Activated naive CD4-positive, alpha-beta T cell treated with anti-CD3 and anti-CD28 coated beads, Interleukin-2, amount 50 U/mL, for 24 hours (primary cell): ENCODE measurements around the gene TIMP2.
"Not testable (repeated sequence)": the region's sequence is repeated elsewhere in the genome, so short reads cannot be mapped to it uniquely, and the experiment has no call there.

Experiments used
- H3K27ac Mint-ChIP-seq: one replicate; pipeline ENCODE4 v1.8.0; 2021; ENCODE audit warnings: mild to moderate bottlenecking, mixed read lengths
- H3K27me3 Mint-ChIP-seq: one replicate; pipeline ENCODE4 v1.8.0; 2021; ENCODE audit warnings: mixed read lengths
- H3K36me3 Mint-ChIP-seq: one replicate; pipeline ENCODE4 v1.8.0; 2021; ENCODE audit warnings: mixed read lengths
- H3K4me1 Mint-ChIP-seq: one replicate; pipeline ENCODE4 v1.8.0; 2021; ENCODE audit warnings: mixed read lengths
- H3K4me3 Mint-ChIP-seq: one replicate; pipeline ENCODE4 v1.8.0; 2021; ENCODE audit warnings: mild to moderate bottlenecking, mixed read lengths
- H3K9me3 Mint-ChIP-seq: one replicate; pipeline ENCODE4 v1.8.0; 2021; ENCODE audit warnings: mixed read lengths

TIMP2 gene

DNA sequence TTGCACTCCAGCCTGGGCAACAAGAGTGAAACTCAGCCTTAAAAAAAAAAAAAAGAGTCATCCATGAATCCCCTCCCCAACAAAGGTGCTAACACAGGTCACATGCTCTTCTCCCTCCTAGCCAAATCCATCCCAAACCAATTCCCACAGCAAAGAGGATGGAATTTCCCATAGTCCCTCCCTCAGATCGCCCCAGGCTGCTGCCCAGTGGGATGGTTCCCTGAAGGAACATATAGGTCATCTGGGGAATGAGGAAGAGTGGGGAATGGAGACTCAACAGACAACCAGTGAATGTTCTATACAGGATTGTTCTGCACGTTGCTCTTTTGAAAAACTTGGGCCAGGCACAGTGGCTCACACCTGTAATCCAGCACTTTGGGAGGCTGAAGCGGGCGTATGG is 36.4 kb upstream of the TIMP2 start:
- Mint-ChIP-seq H3K27me3 (no peaks in the 10 kb centered on the region), H3K4me1 (no peaks in the 10 kb centered on the region), H3K27ac (no peak overlapping the region), H3K36me3 (no peaks in the 10 kb centered on the region), H3K9me3 (no peaks in the 10 kb centered on the region), H3K4me3 (no peak overlapping the region)

DNA sequence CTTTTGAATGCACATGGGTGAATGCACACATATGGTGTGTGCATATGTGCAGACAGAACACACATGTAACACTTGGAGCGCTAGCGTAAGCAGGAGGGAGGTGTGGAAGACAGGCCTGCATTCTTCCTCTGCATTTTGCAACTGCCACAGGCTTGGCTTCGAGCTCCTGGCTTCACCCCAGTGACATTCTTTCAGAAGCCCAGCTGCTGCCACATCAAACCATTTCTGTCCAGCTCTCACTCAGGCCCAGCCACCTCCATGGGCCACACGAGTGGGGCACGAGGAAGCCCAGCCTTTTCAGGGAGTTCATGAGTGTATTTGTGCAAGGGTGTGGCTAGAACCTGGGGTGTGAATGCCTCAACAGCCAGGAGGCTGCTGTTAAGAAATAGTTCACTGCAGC is 35.7 kb upstream of the TIMP2 start:
- no peaks in the 10 kb centered on the region for H3K4me1 Mint-ChIP-seq
- no peak overlapping the region for H3K27ac Mint-ChIP-seq
- H3K9me3 Mint-ChIP-seq: no peaks in the 10 kb centered on the region
- no peaks in the 10 kb centered on the region for H3K36me3 Mint-ChIP-seq
- H3K27me3 Mint-ChIP-seq: no peaks in the 10 kb centered on the region
- no peak overlapping the region for H3K4me3 Mint-ChIP-seq

DNA sequence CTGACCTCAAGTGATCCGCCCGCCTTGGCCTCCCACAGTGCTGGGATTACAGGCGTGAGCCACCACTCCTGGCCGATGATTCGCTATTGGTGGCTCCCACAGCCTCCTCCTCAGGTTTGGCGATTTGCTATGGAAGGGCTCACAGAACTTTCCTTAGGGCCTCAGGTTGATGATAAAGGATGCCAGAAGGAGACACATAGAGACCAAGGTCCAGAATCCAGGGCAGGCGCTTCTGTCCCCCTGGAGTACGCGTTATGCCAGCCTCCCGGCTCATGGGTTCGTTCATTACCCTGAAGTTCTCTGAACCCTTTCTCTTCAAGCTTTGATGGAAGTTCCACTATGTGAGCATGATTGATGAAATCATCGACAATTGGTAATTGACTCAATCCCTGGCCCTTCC is 34.6 kb upstream of the TIMP2 start:
- no peaks in the 10 kb centered on the region for H3K9me3 Mint-ChIP-seq
- no peaks in the 10 kb centered on the region for H3K36me3 Mint-ChIP-seq
- H3K4me3 Mint-ChIP-seq: no peak overlapping the region
- no peaks in the 10 kb centered on the region for H3K27me3 Mint-ChIP-seq
- H3K4me1 Mint-ChIP-seq: no peaks in the 10 kb centered on the region
- no peak overlapping the region for H3K27ac Mint-ChIP-seq

DNA sequence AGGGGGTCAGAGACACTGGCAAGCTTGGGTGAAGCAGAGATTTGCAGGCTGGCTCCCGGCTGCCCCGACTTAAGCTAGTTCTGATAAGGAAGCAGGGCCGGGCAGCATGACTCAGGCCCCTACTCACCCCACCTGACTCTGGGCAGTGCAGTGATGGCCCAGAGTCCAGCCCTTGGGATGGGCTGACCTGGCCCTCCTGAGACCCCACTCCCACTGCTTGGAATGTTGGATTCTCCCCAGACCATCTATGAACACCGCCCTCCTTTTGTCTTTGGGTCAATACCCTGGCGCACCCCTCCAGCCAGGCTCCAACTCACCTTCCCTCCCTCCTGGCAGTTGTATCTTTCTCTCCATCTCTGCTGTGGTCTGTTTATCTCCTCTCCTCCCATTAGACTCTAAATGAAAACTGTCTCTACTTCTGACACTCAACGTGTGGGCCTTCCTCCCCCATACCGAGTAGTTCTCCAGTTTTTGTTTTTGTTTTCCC is 33.5 kb upstream of the TIMP2 start:
- H3K9me3 Mint-ChIP-seq: no peaks in the 10 kb centered on the region
- H3K4me1 Mint-ChIP-seq: no peaks in the 10 kb centered on the region
- H3K27me3 Mint-ChIP-seq: no peaks in the 10 kb centered on the region
- H3K36me3 Mint-ChIP-seq: no peaks in the 10 kb centered on the region
- no peak overlapping the region for H3K4me3 Mint-ChIP-seq
- no peak overlapping the region for H3K27ac Mint-ChIP-seq

DNA sequence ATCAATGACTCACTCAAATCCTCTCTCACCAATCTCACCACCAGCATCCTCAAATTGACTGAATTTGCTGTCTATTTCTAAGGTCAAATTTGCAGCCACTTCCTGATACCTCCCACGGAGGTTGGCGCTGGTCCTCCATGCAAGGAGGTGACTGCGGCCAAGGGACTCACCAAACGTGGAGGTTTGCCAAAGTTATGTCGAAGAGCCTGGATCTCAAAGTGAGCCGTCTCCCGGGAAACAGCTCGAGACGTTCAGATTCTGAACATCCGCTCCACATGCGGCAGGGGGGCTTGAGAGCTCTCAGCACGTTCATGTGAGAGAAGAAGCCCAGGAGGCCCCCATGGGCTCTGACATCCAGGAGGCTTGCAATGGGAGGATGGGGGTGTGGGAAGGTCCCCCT is 31.9 kb upstream of the TIMP2 start:
- Mint-ChIP-seq H3K4me1 (no peaks in the 10 kb centered on the region), H3K27ac (no peak overlapping the region), H3K36me3 (no peaks in the 10 kb centered on the region), H3K27me3 (no peaks in the 10 kb centered on the region), H3K4me3 (no peak overlapping the region), H3K9me3 (no peaks in the 10 kb centered on the region)

DNA sequence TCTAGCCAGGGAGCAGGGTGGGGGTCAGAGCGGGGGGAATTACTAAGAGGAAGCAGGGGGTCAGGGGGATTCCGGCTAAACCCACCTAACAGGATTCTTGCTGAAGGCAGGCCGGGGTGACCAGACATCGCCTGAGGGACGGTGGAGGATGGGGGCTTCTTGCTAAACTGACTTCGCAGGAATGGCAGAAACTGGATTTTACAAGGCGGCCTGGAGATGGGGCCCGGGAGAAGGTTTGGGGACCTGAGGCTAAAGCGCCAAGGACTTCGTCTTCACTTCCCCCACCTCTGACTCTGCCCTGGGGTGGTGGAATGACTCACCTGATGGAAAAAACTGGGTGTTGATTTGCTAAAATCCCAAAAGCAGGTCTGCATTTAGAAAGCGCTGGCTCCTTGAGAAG is 31.1 kb upstream of the TIMP2 start:
- Mint-ChIP-seq H3K4me3 (no peak overlapping the region), H3K9me3 (no peaks in the 10 kb centered on the region), H3K36me3 (no peaks in the 10 kb centered on the region), H3K4me1 (no peaks in the 10 kb centered on the region), H3K27ac (no peak overlapping the region), H3K27me3 (no peaks in the 10 kb centered on the region)

DNA sequence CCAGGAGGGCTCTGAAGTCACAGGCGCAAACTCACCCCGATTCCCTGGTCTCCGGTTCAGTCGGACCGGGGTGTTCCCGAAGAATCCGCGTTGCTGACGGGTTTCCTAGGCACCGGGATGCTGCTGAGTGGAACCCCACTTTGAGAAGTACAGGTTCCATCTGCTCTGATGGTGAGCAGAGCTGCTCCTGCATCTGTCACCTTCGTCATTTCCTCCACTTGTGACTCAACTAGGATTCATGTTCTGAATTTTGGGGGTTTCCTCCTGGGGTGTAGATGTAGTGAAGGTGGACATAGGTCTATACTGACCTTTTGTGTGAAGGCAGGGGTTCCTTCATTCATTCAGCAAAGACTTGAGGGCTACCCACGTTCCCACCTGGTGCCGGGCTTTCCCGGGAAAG is 29.5 kb upstream of the TIMP2 start:
- H3K27me3 Mint-ChIP-seq: no peaks in the 10 kb centered on the region
- no peak overlapping the region for H3K4me3 Mint-ChIP-seq
- no peaks in the 10 kb centered on the region for H3K4me1 Mint-ChIP-seq
- H3K27ac Mint-ChIP-seq: no peak overlapping the region
- H3K9me3 Mint-ChIP-seq: no peaks in the 10 kb centered on the region
- no peaks in the 10 kb centered on the region for H3K36me3 Mint-ChIP-seq

DNA sequence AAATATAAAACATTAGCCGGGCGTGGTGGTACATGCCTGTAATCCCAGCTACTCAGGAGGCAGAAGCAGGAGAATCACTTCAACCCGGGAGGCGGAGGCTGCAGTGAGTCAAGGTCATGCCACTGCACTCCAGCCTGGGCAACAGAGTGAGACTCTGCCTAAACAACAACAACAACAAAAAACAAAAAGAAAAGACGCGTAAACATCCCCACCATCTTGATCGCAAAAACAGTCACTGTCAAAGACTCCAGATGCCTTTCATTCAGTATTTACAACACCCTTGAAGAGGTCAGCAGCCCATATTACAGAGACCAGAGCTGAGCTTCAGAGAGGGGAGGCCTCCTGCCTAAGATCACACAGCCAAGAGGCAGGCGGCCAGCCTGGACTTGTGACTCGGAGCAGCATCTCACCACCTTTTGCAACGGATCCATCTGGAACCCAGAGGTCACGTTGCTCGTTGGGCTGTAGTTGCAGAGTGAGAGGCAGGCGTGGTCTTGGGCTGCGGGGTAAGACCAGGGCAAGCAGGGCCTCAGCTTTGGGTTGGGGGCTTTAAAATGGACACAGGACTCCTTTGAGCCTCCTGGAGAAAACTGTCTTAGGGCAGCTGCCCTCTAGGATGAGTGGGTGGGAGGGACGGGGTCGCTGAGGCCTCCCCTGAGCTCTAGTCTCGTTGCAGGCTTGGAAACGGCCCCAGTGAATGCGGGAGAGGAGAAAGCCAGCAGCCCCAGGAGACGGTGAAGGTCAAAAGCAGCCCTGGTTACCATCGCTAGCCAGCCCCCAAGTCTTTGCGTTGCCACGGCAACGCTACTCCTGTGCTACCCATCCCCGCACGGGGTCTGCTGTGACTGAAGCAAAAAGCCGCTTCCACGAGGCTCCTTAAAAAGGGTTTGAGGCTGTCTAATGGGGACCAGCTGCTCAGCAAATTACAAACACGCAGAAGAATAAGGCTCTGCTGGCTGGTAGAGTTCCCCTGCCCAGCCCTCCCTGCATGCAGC is 28.5 kb upstream of the TIMP2 start:
- Mint-ChIP-seq H3K9me3 (no peaks in the 10 kb centered on the region), H3K27me3 (no peaks in the 10 kb centered on the region)

DNA sequence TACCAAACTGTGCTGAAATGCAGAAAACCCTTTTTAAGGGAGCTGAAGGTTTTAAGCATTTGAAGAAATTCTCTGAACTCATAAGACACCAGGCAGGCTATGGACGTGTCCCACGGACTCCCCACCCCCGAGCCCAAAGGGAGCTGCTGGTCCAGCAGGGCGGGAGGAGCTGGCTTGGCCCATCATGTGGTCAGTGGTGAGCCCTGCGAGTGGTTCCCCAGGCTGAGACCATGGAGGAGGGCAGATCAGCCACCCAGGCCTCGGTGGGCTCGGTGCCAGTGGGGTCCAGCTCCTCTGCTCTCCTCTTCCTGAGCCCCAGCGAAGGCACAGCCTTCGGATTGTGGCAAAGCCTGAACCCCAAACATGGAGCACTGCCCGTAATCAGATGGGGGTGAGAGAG is 27.5 kb upstream of the TIMP2 start:
- no peak overlapping the region for H3K27ac Mint-ChIP-seq
- H3K4me3 Mint-ChIP-seq: no peak overlapping the region
- no peaks in the 10 kb centered on the region for H3K9me3 Mint-ChIP-seq
- H3K36me3 Mint-ChIP-seq: no peaks in the 10 kb centered on the region
- H3K27me3 Mint-ChIP-seq: no peaks in the 10 kb centered on the region
- no peaks in the 10 kb centered on the region for H3K4me1 Mint-ChIP-seq

More for the DNA sequence above, 28.5 kb upstream of the TIMP2 start:
- H3K4me1 Mint-ChIP-seq: no peaks in the 10 kb centered on the region
- H3K36me3 Mint-ChIP-seq: no peaks in the 10 kb centered on the region
- no peak overlapping the region for H3K27ac Mint-ChIP-seq
- H3K4me3 Mint-ChIP-seq: no peak overlapping the region

DNA sequence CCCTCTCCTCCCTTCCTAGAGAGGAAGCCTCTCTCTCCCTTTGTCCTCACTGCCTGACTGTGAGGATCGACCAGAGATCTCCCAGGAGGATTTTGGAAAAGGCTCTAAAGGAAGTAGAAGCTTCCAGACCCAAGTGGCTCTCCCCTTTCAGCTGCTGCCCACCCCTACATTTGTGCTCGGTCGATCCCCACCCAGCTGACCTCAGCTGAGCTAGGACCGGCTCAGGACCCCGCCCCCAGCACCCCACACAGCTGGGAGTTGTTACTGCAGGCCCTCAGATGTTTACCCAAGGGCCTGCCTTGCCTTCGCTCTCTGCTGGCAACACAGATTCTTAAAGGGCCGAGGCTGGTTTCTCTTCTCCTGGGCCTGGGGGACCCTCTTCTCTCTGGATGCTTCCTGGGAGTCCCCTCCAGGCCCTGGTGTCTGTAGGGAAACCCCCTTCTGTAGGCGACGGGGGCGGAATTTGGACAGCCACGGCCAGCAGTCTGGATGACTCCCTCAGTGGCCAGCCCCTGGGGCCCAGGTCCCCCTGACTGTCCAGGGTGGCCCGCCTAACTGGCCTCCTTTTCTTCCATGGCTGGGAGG is 26.9 kb upstream of the TIMP2 start:
- Mint-ChIP-seq H3K4me3 (no peak overlapping the region), H3K27me3 (no peaks in the 10 kb centered on the region), H3K9me3 (no peaks in the 10 kb centered on the region), H3K4me1 (no peaks in the 10 kb centered on the region), H3K27ac (no peak overlapping the region), H3K36me3 (no peaks in the 10 kb centered on the region)

DNA sequence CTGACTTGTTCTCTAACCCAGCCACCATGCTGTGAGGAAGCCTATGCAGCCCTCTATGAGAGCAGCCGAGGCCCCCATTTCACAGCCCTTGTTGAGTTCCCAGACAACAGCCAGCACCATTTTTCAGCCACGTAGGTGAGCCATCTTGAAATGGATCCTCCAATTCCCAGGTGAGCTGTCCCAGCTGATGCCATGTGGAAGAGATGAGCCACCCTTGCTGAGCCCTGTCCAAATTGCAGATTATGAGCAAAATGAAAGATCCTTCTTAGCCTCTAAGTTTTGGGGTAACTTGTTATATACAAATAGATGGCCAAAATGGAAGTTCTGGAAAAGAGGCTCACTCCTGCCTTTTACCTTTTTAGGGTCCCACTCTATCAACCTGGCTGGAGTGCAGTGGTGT is 25.7 kb upstream of the TIMP2 start:
- Mint-ChIP-seq H3K4me1 (no peaks in the 10 kb centered on the region), H3K4me3 (no peak overlapping the region), H3K36me3 (no peaks in the 10 kb centered on the region), H3K9me3 (no peaks in the 10 kb centered on the region), H3K27me3 (peaks cover 1% of the 10 kb centered on the region), H3K27ac (no peak overlapping the region)

DNA sequence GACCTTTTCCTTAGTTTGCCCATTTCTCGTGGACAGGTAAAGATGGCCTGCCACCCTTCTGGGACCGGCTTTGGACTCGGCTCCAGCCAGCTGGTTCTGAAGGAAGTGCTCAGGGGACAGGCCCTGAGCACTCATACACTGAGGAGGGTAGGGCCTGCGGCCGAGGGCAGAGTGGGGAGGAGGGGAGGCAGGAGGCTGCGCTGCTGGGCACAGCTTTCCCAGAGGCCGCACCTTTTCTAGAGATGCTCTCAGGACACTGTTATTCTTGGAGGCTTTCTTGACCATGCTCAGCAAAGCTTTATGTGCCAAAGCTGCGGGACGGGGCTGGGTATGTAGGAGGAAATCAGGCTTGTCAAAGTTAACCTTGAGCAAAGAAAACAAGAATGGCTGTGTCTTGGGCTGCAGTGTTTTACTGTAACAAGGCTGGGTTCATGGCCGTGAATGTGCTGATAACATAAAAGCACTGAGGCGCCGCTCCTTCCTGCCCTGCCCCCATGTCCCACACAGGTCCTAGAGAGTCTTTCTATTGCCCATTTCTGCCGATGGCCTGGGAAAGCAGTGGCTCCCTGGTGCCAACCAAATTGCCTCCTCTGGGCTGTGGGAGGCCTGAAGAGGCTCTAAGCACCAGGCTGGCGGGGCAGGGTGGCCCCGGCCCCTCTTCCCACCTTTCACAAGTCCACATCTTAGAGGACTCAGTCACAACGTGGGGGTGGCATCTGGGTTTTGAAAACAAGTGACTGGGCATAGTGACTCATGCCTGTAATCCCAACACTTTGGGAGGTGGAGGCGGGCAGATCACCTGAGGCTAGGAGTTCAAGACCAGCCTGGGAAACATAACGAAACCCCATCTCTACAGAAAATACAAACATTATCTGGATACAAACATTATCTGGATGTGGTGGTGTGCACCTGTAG is 22.3 kb upstream of the TIMP2 start:
- Mint-ChIP-seq H3K9me3 (no peaks in the 10 kb centered on the region), H3K4me1 (no peaks in the 10 kb centered on the region), H3K27me3 (peaks cover 1% of the 10 kb centered on the region), H3K36me3 (no peaks in the 10 kb centered on the region), H3K27ac (no peak overlapping the region), H3K4me3 (no peak overlapping the region)

DNA sequence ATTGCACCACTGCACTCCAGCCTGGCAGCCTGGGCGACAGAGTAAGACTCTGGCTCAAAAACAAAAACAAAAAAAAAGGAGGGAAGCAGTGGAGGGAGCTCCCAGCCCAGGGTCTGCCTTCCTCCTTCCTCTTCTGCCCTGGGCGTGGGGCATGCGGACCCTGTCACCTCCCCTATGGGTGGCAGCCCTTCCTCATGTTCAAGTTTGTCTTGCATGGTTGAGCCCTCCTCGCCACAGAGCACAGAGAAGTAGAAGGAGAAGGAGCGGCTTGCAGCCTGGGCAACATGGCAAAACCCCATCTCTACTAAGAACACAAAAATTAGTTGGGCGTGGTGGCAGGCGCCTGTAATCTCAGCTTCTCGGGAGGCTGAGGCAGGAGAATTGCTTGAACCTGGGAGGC is 21.4 kb upstream of the TIMP2 start:
- H3K9me3 Mint-ChIP-seq: no peaks in the 10 kb centered on the region
- H3K4me3 Mint-ChIP-seq: no peak overlapping the region
- no peak overlapping the region for H3K27ac Mint-ChIP-seq
- no peaks in the 10 kb centered on the region for H3K36me3 Mint-ChIP-seq
- no peaks in the 10 kb centered on the region for H3K4me1 Mint-ChIP-seq
- peaks cover 1% of the 10 kb centered on the region for H3K27me3 Mint-ChIP-seq

DNA sequence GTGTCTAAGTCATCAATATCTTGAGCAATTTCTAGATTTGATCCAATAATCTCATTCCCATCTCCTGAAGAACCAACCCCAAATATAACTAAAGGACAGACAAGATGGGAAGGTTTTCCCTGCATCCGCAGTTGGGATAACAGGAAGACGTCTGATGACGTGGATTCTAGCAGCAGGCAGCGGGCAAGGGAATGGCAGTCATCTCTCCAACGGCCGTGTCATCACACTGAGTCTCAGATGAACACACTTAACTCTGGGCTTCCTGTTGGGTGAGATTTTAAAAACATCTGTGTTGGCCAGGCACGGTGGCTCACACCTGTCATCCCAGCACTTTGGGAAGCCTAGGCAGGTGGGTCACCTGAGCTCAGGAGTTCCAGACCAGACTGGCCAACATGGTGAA is 20.9 kb upstream of the TIMP2 start:
- Mint-ChIP-seq H3K4me3 (no peak overlapping the region), H3K36me3 (no peaks in the 10 kb centered on the region), H3K9me3 (no peaks in the 10 kb centered on the region), H3K4me1 (no peaks in the 10 kb centered on the region), H3K27ac (no peak overlapping the region), H3K27me3 (peaks cover 1% of the 10 kb centered on the region)

DNA sequence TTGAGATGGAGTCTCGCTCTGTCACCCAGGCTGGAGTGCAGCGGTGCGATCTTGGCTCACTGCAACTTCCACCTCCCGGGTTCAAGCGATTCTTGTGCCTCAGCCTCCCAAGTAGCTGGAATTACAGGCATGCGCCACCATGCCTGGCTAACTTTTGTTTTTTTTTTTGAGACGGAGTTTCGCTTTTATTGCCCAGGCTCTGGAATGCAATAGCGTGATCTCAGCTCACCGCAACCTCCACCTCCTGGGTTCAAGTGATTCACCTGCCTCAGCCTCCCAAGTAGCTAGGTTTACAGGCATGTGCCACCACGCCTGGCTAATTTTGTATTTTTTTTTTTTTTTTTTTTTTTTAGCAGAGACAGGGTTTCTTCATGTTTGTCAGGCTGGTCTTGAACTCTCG is 20.3 kb upstream of the TIMP2 start:
- not testable (repeated sequence) for H3K36me3 Mint-ChIP-seq, H3K9me3 Mint-ChIP-seq, H3K4me3 Mint-ChIP-seq, H3K4me1 Mint-ChIP-seq, H3K27ac Mint-ChIP-seq, H3K27me3 Mint-ChIP-seq

DNA sequence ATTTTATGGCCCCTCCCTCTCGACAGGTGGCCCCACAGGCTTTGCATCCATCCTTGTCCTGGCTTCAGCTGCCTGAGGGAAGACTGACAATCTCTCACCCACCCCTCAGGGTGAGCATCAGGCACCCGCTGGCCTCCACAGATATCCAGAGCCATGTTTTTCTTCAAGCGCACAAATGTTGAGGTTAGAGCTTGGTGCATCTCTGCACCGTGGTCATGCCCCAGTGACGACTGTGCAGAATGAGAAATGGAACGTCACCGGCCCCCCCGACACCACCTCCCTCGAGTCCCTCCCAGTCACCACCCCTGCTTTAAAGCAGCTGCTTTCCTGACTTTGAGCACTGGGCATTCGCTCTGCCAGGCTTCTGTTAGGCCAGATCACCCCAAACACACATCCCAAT is 19.8 kb upstream of the TIMP2 start:
- Mint-ChIP-seq H3K36me3 (no peaks in the 10 kb centered on the region), H3K9me3 (no peaks in the 10 kb centered on the region), H3K27me3 (peaks cover 1% of the 10 kb centered on the region), H3K4me1 (no peaks in the 10 kb centered on the region), H3K4me3 (no peak overlapping the region), H3K27ac (no peak overlapping the region)
